Muscle of arm (tissue), 14 donors: Measurements from ENCODE around the gene MARCHF10. TPM values are rescaled to one million over a fixed set of nuclear protein-coding genes. Genes with fewer than 3 reads are reported as not detected.
"Not testable (repeated sequence)": the region's sequence is repeated elsewhere in the genome, so short reads cannot be mapped to it uniquely, and the experiment has no call there.

Source experiments
- DNase-seq: peaks from one replicate; pipeline ENCODE4 v3.0.0-alpha.2; 2013
- long read RNA-seq, 11 donors: transcript quantifications; one replicate each; lab custom pipeline, GENCODE V29; 2026
- polyA plus RNA-seq, 12 donors: library from polyadenylated mRNA; unstranded; fragments of 120-200 nt; gene quantifications; one replicate each; pipeline ENCODE4 v1.2.1, GENCODE V29; 2013; ENCODE audit not compliant: insufficient read length in 12 of 12

MARCHF10 gene
- polyA plus RNA-seq: under 1 TPM in 10 of 12 donors, not detected in 2; 0.15 to 0.92 (median 0.47) TPM
- long read RNA-seq, donor 1: 0 reads
- long read RNA-seq, donor 2: 0 reads
- long read RNA-seq, donor 3: 0 reads
- long read RNA-seq, donor 4: 0 reads
- long read RNA-seq, donor 5: 0 reads
- long read RNA-seq, donor 6: 0 reads
- long read RNA-seq, donor 7: 0 reads
- long read RNA-seq, donor 8: 0 reads
- long read RNA-seq, donor 9: 0 reads
- long read RNA-seq, donor 10: 0 reads
- long read RNA-seq, donor 11: 0 reads

DNA sequence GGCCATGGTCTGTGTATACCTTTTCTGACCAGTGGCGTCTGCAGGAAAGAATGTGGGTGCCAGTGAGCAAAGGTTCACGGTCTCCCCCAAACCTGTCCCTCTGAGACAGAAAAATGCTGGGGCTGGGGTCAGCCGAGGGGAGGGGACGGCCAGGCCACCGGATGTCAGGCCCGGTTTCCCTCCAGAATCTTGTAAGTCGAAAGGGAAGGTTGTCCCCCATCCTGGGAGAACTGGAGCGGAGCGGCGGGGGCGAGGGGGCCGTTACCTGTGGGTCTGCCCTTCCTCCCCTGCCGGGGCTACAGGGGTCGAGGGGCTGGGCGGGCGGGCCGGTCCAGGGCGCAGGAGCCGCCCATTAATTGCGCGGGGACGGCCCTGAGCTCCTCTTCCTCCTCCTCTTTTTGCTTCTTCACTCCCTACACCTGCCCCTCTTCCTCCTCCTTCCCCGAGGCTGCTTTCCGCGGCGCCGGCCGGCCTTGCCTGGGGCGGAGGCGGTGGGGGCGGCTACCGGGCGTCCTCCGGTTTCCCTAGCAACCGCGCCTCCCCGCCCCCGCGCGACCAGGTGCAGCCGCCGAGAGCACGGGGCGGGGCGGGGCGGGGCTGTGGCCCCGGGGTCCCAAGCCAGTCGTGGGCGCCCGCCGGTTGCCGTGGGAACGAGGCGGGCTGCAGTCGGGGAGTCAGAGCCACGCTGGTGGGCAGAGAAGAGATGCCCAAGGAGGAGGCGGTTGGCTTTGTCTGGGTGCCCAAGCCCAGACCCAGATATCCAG lies at the start of gene MARCHF10:
Gene MARCHF10, minus strand, starts transcription at position 503 of the 764 bp plus-strand sequence. CDS start 6,579 bp downstream, outside the sequence.
- no peak for DNase-seq

GRCh38 chr17:62857526-62857925 lies 49.4 kb upstream of the MARCHF10 start:
- no peak for DNase-seq

GRCh38 chr17:62856594-62856993 lies 48.5 kb upstream of the MARCHF10 start:
- DNase-seq: no peak

GRCh38 chr17:62855156-62855555 lies 47.0 kb upstream of the MARCHF10 start:
- no peak for DNase-seq

DNA sequence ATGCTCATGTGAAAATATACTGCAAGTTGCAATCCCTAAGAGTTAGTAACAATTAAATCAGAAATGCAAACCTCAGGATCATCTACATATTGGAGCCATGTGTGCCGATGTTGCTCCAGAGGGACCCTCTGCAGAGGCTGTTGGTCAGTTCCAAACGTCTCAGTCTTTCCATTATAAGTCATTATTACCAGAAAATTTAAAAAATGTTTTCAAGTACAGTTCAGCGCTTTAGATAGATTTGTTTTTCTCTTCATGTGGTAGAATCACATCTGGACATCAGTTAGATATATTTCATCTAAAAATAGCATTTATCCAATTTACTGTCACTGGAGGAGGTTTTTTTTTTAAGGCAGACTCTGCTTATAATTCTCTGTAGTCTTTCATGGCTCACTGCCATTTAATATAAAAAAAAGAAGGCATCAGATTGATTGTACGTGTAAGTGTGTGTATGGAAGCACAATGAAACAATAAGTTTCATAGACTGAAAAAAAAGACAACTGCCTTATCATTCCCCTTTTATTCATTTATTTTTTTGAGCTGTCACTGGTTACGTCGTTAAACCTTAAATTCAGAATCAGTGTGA lies 46.1 kb upstream of the MARCHF10 start:
- peak; percentile 77 for DNase-seq

DNA sequence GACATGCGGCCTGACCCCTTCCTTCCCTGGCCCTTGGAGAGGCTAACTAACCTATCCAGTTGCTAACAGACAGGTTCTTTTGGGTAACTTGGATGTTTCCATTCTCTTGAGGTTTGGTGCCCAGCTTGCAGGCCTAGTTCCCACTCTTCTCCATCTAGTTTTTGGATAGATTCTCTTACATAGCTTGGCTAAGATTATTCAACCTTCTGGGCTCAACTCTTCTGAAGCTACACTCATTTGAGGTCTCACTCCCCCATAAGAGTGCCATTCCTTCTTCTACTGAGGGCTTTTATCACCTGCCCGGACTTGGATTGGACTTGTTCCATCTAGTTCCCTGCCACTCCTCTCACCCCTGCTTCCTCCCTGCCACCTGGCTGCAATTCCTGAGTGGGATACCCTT lies 44.1 kb upstream of the MARCHF10 start:
- DNase-seq: no peak

GRCh38 chr17:62849591-62850415 lies 41.7 kb upstream of the MARCHF10 start:
- not testable (repeated sequence) for DNase-seq

GRCh38 chr17:62848334-62848733 lies 40.2 kb upstream of the MARCHF10 start:
- DNase-seq: no peak

DNA sequence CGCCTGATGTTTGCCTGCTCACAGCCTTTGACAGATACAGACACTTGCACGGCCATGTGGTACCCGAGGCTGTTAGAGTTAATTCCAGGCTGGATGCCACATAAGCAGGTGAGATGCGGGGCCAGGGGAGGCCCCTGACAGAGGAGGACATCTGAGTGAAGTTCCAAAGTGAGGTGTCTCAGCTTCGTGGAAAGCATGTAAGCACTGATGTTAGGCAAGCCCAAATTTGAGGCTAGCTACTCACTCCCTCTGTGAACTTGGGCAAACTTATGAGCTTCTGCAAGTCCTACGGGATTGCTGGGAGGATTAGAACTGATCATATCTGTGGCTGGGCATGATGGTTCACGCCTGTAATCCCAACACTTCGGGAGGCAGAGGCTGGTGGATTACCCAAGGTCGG lies 39.3 kb upstream of the MARCHF10 start:
- DNase-seq: no peak

DNA sequence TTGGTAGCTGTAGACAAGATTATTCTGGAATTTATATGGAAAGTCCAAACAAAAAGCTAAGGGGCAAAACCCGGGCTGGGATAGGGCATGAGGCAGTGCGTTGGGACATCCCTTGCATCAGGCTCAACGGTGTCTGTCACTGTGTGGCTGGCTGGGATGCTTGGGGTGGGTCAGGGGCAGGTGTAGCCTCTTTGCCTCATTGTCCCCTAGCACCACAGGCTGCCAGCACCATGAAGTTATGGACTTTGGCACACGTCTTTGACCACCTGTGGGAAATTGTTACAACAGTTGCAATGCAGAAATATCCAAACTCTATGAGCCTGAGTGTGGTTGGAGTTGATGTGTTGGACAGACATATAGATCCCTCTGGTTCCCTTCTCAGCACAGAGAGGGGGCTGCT lies 32.8 kb upstream of the MARCHF10 start:
- no peak for DNase-seq

GRCh38 chr17:62833816-62834215 lies 25.7 kb upstream of the MARCHF10 start:
- DNase-seq: not testable (repeated sequence)

DNA sequence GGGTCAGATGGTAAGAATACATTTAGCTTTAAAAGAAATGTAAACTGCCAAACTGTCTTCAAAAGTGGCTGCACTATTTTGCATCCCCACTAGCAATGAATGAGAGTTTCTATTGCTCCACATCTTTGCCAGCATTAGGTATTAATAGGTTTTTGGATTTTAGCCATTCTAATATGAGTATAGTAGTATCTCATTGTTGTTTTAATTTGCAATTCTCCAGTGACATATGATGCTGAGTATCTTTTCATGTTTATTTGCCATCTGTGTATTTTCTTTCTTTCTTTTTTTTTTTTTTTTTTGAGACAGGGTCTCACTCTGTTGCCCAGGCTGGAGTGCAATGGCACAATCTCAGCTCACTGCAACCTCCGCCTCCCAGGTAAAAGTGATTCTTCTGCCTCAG lies 24.3 kb upstream of the MARCHF10 start:
- no peak for DNase-seq

DNA sequence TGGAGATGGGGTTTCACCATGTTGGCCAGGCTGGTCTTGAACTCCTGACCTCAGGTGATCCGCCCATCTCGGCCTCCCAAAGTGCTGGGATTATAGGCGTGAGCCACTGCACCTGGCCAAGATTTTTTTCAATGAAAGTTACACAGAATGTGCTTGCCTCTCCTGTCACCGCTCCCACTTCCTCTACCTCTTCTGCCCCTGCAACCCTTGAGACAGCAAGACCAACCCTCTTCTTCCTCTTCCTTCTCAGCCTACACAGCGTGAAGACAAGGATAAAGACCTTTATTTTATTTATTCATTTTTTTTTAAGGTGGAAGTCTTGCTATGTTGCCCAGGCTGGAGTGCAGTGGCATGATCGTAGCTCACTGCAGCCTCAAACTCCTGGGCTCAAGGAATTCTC lies 23.0 kb upstream of the MARCHF10 start:
- not testable (repeated sequence) for DNase-seq

DNA sequence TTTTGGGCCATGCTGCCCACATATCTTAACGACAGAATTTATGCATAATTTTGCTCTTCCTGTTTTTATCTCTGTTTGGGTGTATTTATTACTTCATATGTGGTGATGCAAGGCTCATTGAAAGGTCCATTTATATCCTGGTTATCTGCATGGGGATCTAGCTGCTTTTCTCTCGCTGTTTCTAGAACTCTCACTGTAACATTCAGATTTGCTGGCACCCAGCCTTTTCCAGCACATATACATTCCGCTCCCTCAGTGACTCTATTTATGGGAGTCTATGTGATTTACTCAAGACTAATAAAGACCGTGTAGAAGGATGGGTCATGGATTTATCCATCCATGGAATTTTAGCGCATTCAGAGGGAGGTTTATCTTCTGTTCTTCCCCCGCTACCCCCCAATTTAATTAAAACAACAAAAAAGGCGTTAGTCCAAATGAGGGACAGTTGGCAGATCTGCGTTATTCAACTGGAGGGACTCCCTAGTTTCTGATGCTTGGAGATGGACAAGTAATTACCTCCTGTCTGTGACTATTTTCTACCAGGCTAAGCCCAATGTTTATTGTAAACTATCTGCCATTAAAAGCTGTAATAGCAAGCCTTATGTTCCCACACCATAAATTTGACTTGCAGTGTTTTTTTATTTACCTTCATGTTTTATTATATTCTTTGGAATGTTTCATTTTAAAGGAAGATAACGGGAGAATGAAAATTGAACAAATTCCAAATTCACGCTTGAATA lies 19.8 kb upstream of the MARCHF10 start:
- no peak for DNase-seq

DNA sequence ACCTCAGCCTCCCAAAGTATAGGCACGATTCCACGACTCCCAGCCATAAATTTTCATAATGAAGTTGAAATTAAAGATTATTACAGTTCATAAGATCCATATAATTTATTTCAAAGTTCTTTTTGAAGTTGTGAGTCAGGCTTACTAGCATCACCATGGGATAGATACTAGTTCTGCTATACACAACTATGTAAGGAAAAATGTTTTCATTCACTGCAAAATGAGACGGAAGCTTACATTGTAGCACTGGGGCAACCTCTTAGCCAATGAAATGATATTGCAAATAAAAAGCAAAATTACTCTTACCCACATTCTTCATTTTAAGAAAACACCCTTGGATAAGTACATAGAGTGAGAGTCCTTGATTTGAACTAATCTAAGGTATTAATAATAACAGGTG lies 18.8 kb upstream of the MARCHF10 start:
- no peak for DNase-seq

GRCh38 chr17:62825182-62825581 lies 17.1 kb upstream of the MARCHF10 start:
- no peak for DNase-seq

DNA sequence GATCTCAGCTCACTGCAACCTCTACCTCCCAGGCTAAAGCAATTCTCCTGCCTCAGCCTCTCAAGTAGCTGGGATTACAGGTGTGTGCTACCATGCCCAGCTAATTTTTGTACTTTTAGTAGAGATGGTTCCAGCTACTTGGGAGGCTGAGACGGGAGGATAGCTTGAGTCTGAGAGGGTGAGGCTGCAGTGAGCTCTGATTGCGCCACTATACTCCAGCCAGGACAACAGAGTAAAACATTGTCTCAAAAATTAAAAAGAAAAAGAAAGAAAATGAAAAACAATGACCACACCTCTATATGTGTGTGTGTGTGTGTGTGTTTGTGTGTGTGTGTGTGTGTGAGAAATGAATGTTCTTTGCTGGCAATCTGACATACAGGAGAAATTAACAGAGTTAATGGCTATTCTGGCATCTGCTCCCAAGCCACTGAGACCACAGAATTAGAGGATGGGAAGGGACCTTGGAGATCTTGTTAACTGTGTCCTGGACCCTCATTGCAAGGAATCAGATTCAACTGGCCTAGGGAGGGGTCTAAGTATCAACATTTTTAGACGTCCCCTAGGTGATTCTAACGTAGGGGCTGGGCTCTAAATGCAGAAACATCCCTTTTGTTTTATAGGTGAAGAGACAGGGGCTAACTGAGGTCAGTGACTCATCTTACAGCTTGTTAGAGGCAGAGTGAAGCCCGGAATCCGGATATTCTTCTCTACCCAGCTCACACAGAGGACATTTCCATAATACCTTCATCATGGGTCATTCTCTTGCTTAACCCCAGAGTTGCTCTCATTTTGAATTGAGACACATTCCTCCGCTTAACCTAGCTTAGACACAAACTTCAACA lies 16.4 kb upstream of the MARCHF10 start:
- DNase-seq: no peak

DNA sequence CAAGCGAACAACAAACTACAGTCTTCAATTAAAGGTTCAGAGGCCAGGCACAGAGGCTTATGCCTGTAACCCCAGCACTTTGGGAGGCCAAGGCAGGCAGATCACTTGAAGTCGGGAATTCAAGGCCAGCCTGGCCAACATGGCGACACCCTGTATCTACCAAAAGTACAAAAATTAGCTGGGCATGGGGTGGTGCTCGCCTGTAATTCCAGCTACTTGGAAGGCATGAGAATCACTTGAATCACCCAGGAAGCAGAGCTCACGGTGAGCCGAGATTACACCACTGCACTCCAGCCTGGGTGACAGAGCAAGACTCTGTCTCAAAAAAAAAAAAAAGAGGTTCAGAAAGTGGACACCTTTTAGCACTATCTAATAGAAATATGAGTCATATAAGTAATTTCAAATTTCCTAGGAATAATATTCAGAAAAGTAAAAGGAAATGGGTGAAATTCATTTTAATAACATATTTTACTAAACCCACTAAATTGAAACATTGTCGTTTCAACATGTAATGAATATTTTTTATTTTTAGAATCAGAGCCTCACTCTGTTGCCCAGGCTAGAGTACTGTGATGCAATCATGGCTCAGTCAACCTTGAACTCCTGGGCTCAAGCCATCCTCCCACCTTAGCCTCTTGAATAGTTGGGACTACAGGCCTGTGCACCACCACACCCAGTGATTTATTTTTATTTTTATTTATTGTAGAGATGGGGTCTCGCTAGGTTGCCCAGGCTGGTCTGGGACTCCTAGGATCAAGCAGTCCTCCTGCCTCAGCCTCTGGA lies 15.2 kb upstream of the MARCHF10 start:
- DNase-seq: no peak

DNA sequence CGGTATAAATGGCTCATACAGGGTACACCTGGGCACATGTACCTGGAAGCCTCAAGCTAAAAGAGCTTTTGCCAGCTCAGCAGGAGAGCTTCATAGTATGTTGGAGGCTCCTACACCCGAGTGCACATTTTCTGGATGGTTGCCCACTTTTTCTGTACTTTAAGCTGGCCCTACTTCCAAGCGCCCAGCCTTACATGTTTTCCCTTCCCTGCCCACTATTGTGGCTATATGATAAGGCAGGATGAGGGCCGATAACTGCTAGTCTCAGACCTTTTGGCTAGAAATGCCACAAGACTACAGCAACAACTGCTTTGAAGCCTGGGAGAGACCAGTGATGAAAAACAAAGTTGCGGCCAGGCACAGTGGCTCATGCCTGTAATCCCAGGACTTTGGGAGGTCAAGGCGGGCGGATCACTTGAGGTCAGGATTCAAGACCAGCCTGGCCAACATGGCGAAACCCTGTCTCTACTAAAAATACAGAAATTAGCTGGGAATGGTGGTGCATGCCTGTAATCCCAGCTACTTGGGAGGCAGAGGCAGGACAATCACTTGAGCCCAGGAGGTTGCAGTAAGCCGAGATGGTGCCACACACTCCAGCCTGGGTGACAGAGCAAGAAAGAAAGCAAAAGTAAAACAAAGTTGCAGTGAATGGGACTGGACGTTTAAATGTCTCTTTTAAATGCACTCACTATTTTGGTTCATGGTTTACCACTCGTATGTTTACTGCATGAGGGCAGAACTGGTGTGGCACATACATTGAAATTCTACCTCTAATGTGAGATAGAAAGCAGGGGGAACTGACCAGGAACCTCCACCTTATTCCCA lies 14.2 kb upstream of the MARCHF10 start:
- no peak for DNase-seq
